ENCODE measurements around the gene CTSV.
"Not testable (repeated sequence)": the region's sequence is repeated elsewhere in the genome, so short reads cannot be mapped to it uniquely, and the experiment has no call there.

GRCh38 chr9:97023505-97023904, 15.4 kb downstream of the CTSV start:
- not testable (repeated sequence) for TF ChIP-seq CTCF, POLR2A (IDR thresholded peaks at IDR 0.05)
